DND-41 (cell line): ENCODE measurements around the gene KBTBD7.

Experiments
- CTCF ChIP-seq: IDR thresholded peaks from 2 replicates; pipeline ENCODE4 v1.5.1; 2012; ENCODE audit warnings: borderline replicate concordance, low read length, moderate library complexity, mild to moderate bottlenecking; ENCODE audit not compliant: poor library complexity, severe bottlenecking; ENCODE audit errors: extremely low read depth
- EZH2 ChIP-seq: IDR thresholded peaks from 3 replicates; pipeline ENCODE4 v1.6.1; 2012; ENCODE audit warnings: borderline replicate concordance, low read depth, mild to moderate bottlenecking, moderate library complexity, low read length, inconsistent platforms; ENCODE audit not compliant: severe bottlenecking

GRCh38 chr13:41236369-41236768 is 42.0 kb upstream of the KBTBD7 start:
- TF ChIP-seq EZH2 (no peak), CTCF (no peak)
